H1 (cell line): Measurements from ENCODE around the gene FSTL4. TPM values are rescaled to one million over a fixed set of nuclear protein-coding genes. Genes with fewer than 3 reads are reported as not detected.
A peak's percentile ranks its signal among the peaks of the same experiment; 100 is the strongest.

Experiments
- CTCF ChIA-PET: fragments of 300-600 bp; sonication (Branson Sonifier 250); formaldehyde crosslinking; loops from one replicate; lab custom pipeline; 2021; ENCODE audit not compliant: partially characterized antibody; lab: Charles Lee
- POLR2A ChIA-PET: fragments of 300-600 bp; sonication (Branson Sonifier 250); formaldehyde crosslinking; loops from one replicate; lab custom pipeline; 2021; ENCODE audit warnings: inconsistent platforms; ENCODE audit not compliant: partially characterized antibody; lab: Charles Lee
- DNase-seq, 2 experiments: peaks; one replicate each; pipeline versions ENCODE4 v3.0.0 to v3.0.0-alpha.2; 2010 to 2022; ENCODE audit warnings: low spot score in 2 of 2, low read depth in 1 of 2, mixed read lengths in 1 of 2
- FAIRE-seq: peaks from 2 replicates; lab custom pipeline; 2011; peaks lifted over from hg19 to GRCh38; lab: Jason Lieb, UNC
- H2AFZ ChIP-seq: 2 replicates; pipeline ENCODE4 v1.8.1; 2012; ENCODE audit warnings: low read length, inconsistent platforms
- H2AK5ac ChIP-seq: 2 replicates; pipeline ENCODE4 v1.6.1; 2013; ENCODE audit warnings: low read depth, low read length
- H2BK120ac ChIP-seq: replicated peaks from 2 replicates; pipeline ENCODE3; 2013; ENCODE audit warnings: low read depth, low read length, inconsistent platforms
- H2BK12ac ChIP-seq: 2 replicates; pipeline ENCODE4 v1.6.1; 2013; ENCODE audit warnings: low read depth, low read length
- H2BK15ac ChIP-seq: 2 replicates; pipeline ENCODE4 v1.6.1; 2013; ENCODE audit warnings: low read length
- H2BK20ac ChIP-seq: 2 replicates; pipeline ENCODE4 v1.6.1; 2013; ENCODE audit warnings: low read length
- H2BK5ac ChIP-seq: 2 replicates; pipeline ENCODE4 v1.6.1; 2013; ENCODE audit warnings: low read depth, low read length
- H3K14ac ChIP-seq: 2 replicates; pipeline ENCODE4 v1.6.1; 2013; ENCODE audit warnings: inconsistent platforms; ENCODE audit not compliant: insufficient read length
- H3K18ac ChIP-seq: 2 replicates; pipeline ENCODE4 v1.6.1; 2013; ENCODE audit warnings: low read length; ENCODE audit errors: extremely low read depth
- H3K23ac ChIP-seq: 2 replicates; pipeline ENCODE4 v1.6.1; 2013; ENCODE audit warnings: inconsistent platforms; ENCODE audit not compliant: insufficient read length
- H3K23me2 ChIP-seq: 2 replicates; pipeline ENCODE4 v1.6.1; 2013; ENCODE audit warnings: low read depth, low read length
- H3K27ac ChIP-seq: 2 replicates; pipeline ENCODE4 v1.6.1; 2011; ENCODE audit warnings: low read depth, low read length, inconsistent platforms
- H3K27me3 ChIP-seq, 4 experiments: replicated peaks in 1 of 4; 1 replicate in 1 of 4; 2 replicates in 3 of 4; pipeline versions ENCODE4 v1.6.1 to v1.8.1; 2011 to 2013; ENCODE audit warnings: low read length in 3 of 4, mild to moderate bottlenecking in 3 of 4, inconsistent platforms in 2 of 4, mixed read lengths in 2 of 4, moderate library complexity in 1 of 4; ENCODE audit not compliant: control insufficient read depth in 3 of 4, insufficient read depth in 3 of 4; ENCODE audit errors: extremely low read depth in 1 of 4
- H3K36me3 ChIP-seq, 4 experiments: 2 replicates each; pipeline versions ENCODE4 v1.6.1 to v1.8.1; 2011 to 2013; ENCODE audit warnings: mild to moderate bottlenecking in 4 of 4, low read length in 3 of 4, moderate library complexity in 2 of 4, control low read depth in 1 of 4, inconsistent platforms in 1 of 4; ENCODE audit not compliant: insufficient read depth in 4 of 4, control insufficient read depth in 2 of 4
- H3K4ac ChIP-seq: replicated peaks from 2 replicates; pipeline ENCODE3; 2013; ENCODE audit warnings: low read length, low read depth, mixed read lengths, inconsistent platforms; ENCODE audit not compliant: insufficient read length
- H3K4me1 ChIP-seq, 4 experiments: replicated peaks in 1 of 4; 1 replicate in 1 of 4; 2 replicates in 3 of 4; pipeline versions ENCODE4 v1.6.1 to v1.8.1; 2011 to 2013; ENCODE audit warnings: low read length in 3 of 4, inconsistent platforms in 2 of 4, mixed read lengths in 1 of 4; ENCODE audit not compliant: insufficient read depth in 4 of 4, control insufficient read depth in 3 of 4
- H3K4me2 ChIP-seq, 2 experiments: 2 replicates each; pipeline versions ENCODE4 v1.6.1 to v1.8.1; 2011 to 2013; ENCODE audit warnings: low read depth in 2 of 2, low read length in 2 of 2, control low read depth in 1 of 2, inconsistent platforms in 1 of 2, mild to moderate bottlenecking in 1 of 2; ENCODE audit not compliant: insufficient read depth in 1 of 2
- H3K4me3 ChIP-seq, 4 experiments: fragments of 200-600, 300-600 bp in 1 of 4; sonication (generic), shearing (Covaris generic), sonication (Bioruptor Twin) in 1 of 4; 2 replicates each; pipeline versions ENCODE4 v1.5.1 to v1.8.1; 2011 to 2016; ENCODE audit warnings: low read length in 4 of 4, low read depth in 3 of 4, control low read depth in 2 of 4, inconsistent platforms in 2 of 4, mild to moderate bottlenecking in 2 of 4, mixed read lengths in 1 of 4, moderate library complexity in 1 of 4; ENCODE audit not compliant: insufficient read depth in 2 of 4; ENCODE audit errors: extremely low read depth in 1 of 4
- H3K56ac ChIP-seq: replicated peaks from 2 replicates; pipeline ENCODE3; 2013; ENCODE audit warnings: low read depth, mild to moderate bottlenecking, mixed read lengths, low read length, inconsistent platforms; ENCODE audit not compliant: insufficient read length
- H3K79me1 ChIP-seq: 2 replicates; pipeline ENCODE4 v1.6.1; 2013; ENCODE audit warnings: low read depth, low read length, control low read depth
- H3K79me2 ChIP-seq, 2 experiments: 2 replicates each; pipeline versions ENCODE4 v1.6.1 to v1.8.1; 2012 to 2013; ENCODE audit warnings: low read length in 2 of 2, mild to moderate bottlenecking in 2 of 2, inconsistent platforms in 1 of 2; ENCODE audit not compliant: insufficient read depth in 2 of 2, control insufficient read depth in 1 of 2
- H3K9ac ChIP-seq, 4 experiments: replicated peaks in 1 of 4; 1 replicate in 1 of 4; 2 replicates in 3 of 4; pipeline versions ENCODE4 v1.6.1 to v1.8.1; 2011 to 2013; ENCODE audit warnings: low read depth in 3 of 4, low read length in 3 of 4, control low read depth in 2 of 4, mild to moderate bottlenecking in 2 of 4, moderate library complexity in 2 of 4, inconsistent platforms in 1 of 4; ENCODE audit errors: extremely low read depth in 1 of 4
- H3K9me3 ChIP-seq, 2 experiments: 2 replicates each; pipeline versions ENCODE4 v1.6.1 to v1.8.1; 2012 to 2013; ENCODE audit warnings: mild to moderate bottlenecking in 2 of 2, moderate library complexity in 2 of 2, control low read depth in 1 of 2, inconsistent platforms in 1 of 2, low read depth in 1 of 2, low read length in 1 of 2, mixed read lengths in 1 of 2; ENCODE audit not compliant: insufficient read depth in 2 of 2
- H4K20me1 ChIP-seq, 2 experiments: replicated peaks in 1 of 2; 2 replicates each; pipeline versions ENCODE3 to v1.8.1; 2011 to 2013; ENCODE audit warnings: inconsistent platforms in 2 of 2, low read length in 2 of 2, mild to moderate bottlenecking in 1 of 2; ENCODE audit not compliant: insufficient read depth in 2 of 2, control insufficient read depth in 1 of 2
- H4K5ac ChIP-seq: 2 replicates; pipeline ENCODE4 v1.6.1; 2013; ENCODE audit warnings: low read length, low read depth, mixed read lengths, inconsistent platforms; ENCODE audit not compliant: insufficient read length
- H4K8ac ChIP-seq: 2 replicates; pipeline ENCODE4 v1.8.0; 2013; ENCODE audit warnings: mild to moderate bottlenecking, moderate library complexity, low read length, inconsistent platforms; ENCODE audit not compliant: insufficient read depth; ENCODE audit errors: extremely low read depth
- H4K91ac ChIP-seq: replicated peaks from 2 replicates; pipeline ENCODE3; 2013; ENCODE audit warnings: low read length, mixed read lengths, inconsistent platforms; ENCODE audit not compliant: insufficient read length
- BCL11A ChIP-seq, 2 experiments: IDR thresholded peaks; one replicate each; pipeline ENCODE4 v1.6.1; 2011; ENCODE audit warnings: low read depth in 2 of 2, low read length in 2 of 2, mild to moderate bottlenecking in 2 of 2
- CBX8 ChIP-seq: fragments of 300-800, 300-1000 bp; sonication (generic); IDR thresholded peaks from 2 replicates; pipeline ENCODE4 v1.7.1; 2016; ENCODE audit warnings: low read depth, low read length, borderline replicate concordance
- CHD1 ChIP-seq: IDR thresholded peaks from 2 replicates; pipeline ENCODE4 v1.6.1; 2012; ENCODE audit warnings: low read depth, low read length, improper control_type of control experiment
- EP300 ChIP-seq, 2 experiments: IDR thresholded peaks; 1 replicate in 1 of 2; 2 replicates in 1 of 2; pipeline ENCODE4 v1.6.1; 2011 to 2012; ENCODE audit warnings: low read depth in 2 of 2, low read length in 2 of 2, mild to moderate bottlenecking in 2 of 2, borderline replicate concordance in 1 of 2, inconsistent platforms in 1 of 2, moderate library complexity in 1 of 2
- GTF2F1 ChIP-seq: IDR thresholded peaks from 2 replicates; pipeline ENCODE4 v1.6.1; 2012; ENCODE audit warnings: low read depth, low read length, improper control_type of control experiment, borderline replicate concordance
- HDAC6 ChIP-seq: IDR thresholded peaks from one replicate; pipeline ENCODE4 v1.7.1; 2012; ENCODE audit warnings: low read depth, mild to moderate bottlenecking, inconsistent platforms, low read length, moderate library complexity
- JUND ChIP-seq: IDR thresholded peaks from 2 replicates; pipeline ENCODE4 v1.6.1; 2011; ENCODE audit warnings: mild to moderate bottlenecking, improper control_type of control experiment, low read length
- RXRA ChIP-seq: IDR thresholded peaks from 2 replicates; pipeline ENCODE4 v1.6.1; 2011; ENCODE audit warnings: low read depth, mild to moderate bottlenecking, low read length, moderate library complexity; ENCODE audit not compliant: insufficient read depth
- SP2 ChIP-seq: IDR thresholded peaks from 2 replicates; pipeline ENCODE4 v1.6.1; 2012; ENCODE audit warnings: mild to moderate bottlenecking, low read length, inconsistent platforms
- SUZ12 ChIP-seq: fragments of 200-600 bp; sonication (generic); IDR thresholded peaks from 2 replicates; pipeline ENCODE4 v1.6.1; 2012; ENCODE audit warnings: mild to moderate bottlenecking, inconsistent platforms, low read length, moderate library complexity, mixed read lengths
- WGBS, 2 experiments: shearing (Covaris generic) in 1 of 2; methylation state at CpG; one replicate each; pipeline versions ENCODE4 v1.1.6 to v1.1.7; 2013 to 2015; ENCODE audit warnings: low lambda C conversion rate in 2 of 2, mixed read lengths in 2 of 2, inconsistent platforms in 1 of 2, low coverage in 1 of 2, missing lambda C conversion rate in 1 of 2; ENCODE audit not compliant: insufficient replicate concordance in 2 of 2, insufficient coverage in 1 of 2, insufficient read length in 1 of 2; ENCODE audit errors: extremely low coverage in 1 of 2, missing lambda C conversion rate in 1 of 2; 5-methylcytosine and 5-hydroxymethylcytosine counted together
- polyA plus RNA-seq, 7 experiments: library from polyadenylated mRNA; depleted of rRNA in 3 of 7; stranded (reverse) in 5 of 7; unstranded in 2 of 7; fragments of >200 nt in 5 of 7; fragments of 200-250 nt in 2 of 7; gene quantifications; 1 replicate in 5 of 7; 2 replicates in 1 of 7; 4 replicates in 1 of 7; pipeline versions ENCODE4 v1.2.1 to v1.2.3, GENCODE V29; 2011 to 2013; ENCODE audit warnings: missing spikeins in 2 of 7, mixed read lengths in 2 of 7
- total RNA-seq: library from RNA; stranded (reverse); fragmentation: NEBNext Ultra II Directional; extraction: Animal tissue kit (Norgen Biotek cat#: 25700); gene quantifications from 2 replicates; pipeline ENCODE4 v1.2.1, GENCODE V29; 2021
- TF ChIP-seq, protein P1 (sequence below): IDR thresholded peaks from 2 replicates; pipeline ENCODE4 v1.6.1; 2012; ENCODE audit warnings: low read length, inconsistent platforms

FSTL4 gene
- total and polyA plus RNA-seq, 2 of the 8 experiments (the other 6 are each of a cell fraction or from before 2014, with no cell fraction given) = 3.1 to 4.1 TPM

DNA sequence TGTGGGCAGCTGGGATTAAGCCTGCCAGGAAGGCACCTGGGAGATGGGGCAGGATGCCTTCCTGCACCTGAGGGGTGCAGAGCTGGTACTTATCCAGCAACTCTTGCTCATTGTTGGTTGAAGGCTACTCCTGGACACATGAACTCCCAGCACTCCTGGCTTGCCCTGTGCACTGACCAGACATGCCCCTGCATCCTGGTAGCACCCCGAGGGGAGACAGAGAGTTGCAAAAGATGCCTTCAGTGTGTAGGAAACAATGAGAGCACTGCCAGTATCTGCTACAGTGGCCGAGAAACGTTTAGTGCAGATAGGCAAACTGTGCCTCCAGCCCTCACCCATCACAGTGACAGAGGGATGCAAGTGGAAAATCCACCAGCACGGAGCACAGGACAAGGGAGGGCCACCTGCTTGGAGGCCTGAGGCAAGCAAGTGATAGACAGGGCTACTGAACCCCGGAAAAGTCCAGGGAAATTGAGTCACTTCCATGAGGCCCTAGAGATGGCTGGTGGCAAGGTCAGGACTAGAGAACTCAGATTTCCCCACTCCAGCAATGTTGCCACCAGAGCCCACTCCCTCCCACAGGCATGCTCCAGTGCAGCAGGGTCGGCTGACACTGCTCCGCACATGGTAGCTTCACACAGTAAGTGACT lies 171.1 kb downstream of the FSTL4 start:
- no peaks in the 10 kb centered on the region for H4K20me1 ChIP-seq
- no peak overlapping the region; the same call in 1 of the 2 replicates for H4K8ac ChIP-seq
- H2BK20ac ChIP-seq = no peak overlapping the region
- no peak for DNase-seq
- H4K5ac ChIP-seq = no peak overlapping the region
- no peaks in the 10 kb centered on the region for H3K36me3 ChIP-seq
- H2BK5ac ChIP-seq = no peak overlapping the region
- H3K4me1 ChIP-seq = peaks cover 0 to 2% (median 0%) of the 10 kb centered on the region in 4 experiments; a peak in 1 of 7 replicates
- H2AFZ ChIP-seq = no peak overlapping the region
- H3K79me1 ChIP-seq = no peaks in the 10 kb centered on the region
- no peak overlapping the region for H3K27ac ChIP-seq
- H3K18ac ChIP-seq = no peak overlapping the region
- no peak overlapping the region for H3K9ac ChIP-seq
- no peak overlapping the region for H2AK5ac ChIP-seq
- CTCF ChIA-PET = interaction anchor here (0.8 to 5.7 kb wide), 4 partner anchors 12 to 22 kb away, joined by 3 to 32 read pairs (median 6); no protein-coding TSS in a partner anchor
- no peak overlapping the region for H2BK120ac ChIP-seq
- H2BK15ac ChIP-seq = 0 out of 2 replicates have a peak overlapping the region, but pooled peaks have one; percentile 10
- POLR2A ChIA-PET = interaction anchor here (1.2 kb wide), 1 partner anchor 42 kb away, joined by 3 read pairs; no protein-coding TSS in a partner anchor
- H3K27me3 ChIP-seq = no peaks in the 10 kb centered on the region
- no peak for FAIRE-seq
- H3K23me2 ChIP-seq = no peaks in the 10 kb centered on the region
- H3K4me3 ChIP-seq = no peak overlapping the region
- no peak overlapping the region for H3K4me2 ChIP-seq
- no peak overlapping the region for H2BK12ac ChIP-seq
- WGBS, 2 experiments = 91% methylated on average over 7 of the region's 7 CpGs; no CpG with 5 or more reads in 1 of the 2 experiments
- no peak overlapping the region for H4K91ac ChIP-seq
- H3K56ac ChIP-seq = no peak overlapping the region
- no peak overlapping the region for H3K23ac ChIP-seq
- H3K4ac ChIP-seq = no peak overlapping the region
- H3K9me3 ChIP-seq = no peaks in the 10 kb centered on the region
- H3K14ac ChIP-seq = no peak overlapping the region
- no peak for TF ChIP-seq RXRA
- no peak for TF ChIP-seq JUND
- TF ChIP-seq, protein P1, sequence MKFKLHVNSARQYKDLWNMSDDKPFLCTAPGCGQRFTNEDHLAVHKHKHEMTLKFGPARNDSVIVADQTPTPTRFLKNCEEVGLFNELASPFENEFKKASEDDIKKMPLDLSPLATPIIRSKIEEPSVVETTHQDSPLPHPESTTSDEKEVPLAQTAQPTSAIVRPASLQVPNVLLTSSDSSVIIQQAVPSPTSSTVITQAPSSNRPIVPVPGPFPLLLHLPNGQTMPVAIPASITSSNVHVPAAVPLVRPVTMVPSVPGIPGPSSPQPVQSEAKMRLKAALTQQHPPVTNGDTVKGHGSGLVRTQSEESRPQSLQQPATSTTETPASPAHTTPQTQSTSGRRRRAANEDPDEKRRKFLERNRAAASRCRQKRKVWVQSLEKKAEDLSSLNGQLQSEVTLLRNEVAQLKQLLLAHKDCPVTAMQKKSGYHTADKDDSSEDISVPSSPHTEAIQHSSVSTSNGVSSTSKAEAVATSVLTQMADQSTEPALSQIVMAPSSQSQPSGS = no peak
- TF ChIP-seq EP300 (IDR thresholded peaks at IDR 0.05; ENCODE audit: borderline replicate concordance in 1 of 2, low read depth in 2 of 2, low read length in 2 of 2) = no peak
- TF ChIP-seq BCL11A (IDR thresholded peaks at IDR 0.05; ENCODE audit: low read depth in 2 of 2, low read length in 2 of 2) = no peak
- no peak for TF ChIP-seq CHD1
- no peak for TF ChIP-seq CBX8
- TF ChIP-seq GTF2F1 = no peak
- TF ChIP-seq HDAC6 = no peak
- TF ChIP-seq SUZ12 = no peak
- no peak for TF ChIP-seq SP2
- no peaks in the 10 kb centered on the region for H3K79me2 ChIP-seq
